Loucy (cell line): Measurements from ENCODE around the gene CHRNA5.

Experiments
- EZH2phosphoT487 ChIP-seq: fragments of 200-600 bp; IDR thresholded peaks from 2 replicates; pipeline ENCODE4 v1.6.1; 2018; ENCODE audit warnings: antibody characterized with exemption, mild to moderate bottlenecking, moderate library complexity, borderline replicate concordance
- TF ChIP-seq, protein P1 (sequence below): fragments of 200-600 bp; sonication (generic); conservative IDR thresholded peaks from 2 replicates; pipeline ENCODE4 v1.5.1; 2014; ENCODE audit warnings: mild to moderate bottlenecking, antibody characterized with exemption, low read length

GRCh38 chr15:78533331-78533730 is 32.0 kb upstream of the CHRNA5 start:
- TF ChIP-seq, protein P1, sequence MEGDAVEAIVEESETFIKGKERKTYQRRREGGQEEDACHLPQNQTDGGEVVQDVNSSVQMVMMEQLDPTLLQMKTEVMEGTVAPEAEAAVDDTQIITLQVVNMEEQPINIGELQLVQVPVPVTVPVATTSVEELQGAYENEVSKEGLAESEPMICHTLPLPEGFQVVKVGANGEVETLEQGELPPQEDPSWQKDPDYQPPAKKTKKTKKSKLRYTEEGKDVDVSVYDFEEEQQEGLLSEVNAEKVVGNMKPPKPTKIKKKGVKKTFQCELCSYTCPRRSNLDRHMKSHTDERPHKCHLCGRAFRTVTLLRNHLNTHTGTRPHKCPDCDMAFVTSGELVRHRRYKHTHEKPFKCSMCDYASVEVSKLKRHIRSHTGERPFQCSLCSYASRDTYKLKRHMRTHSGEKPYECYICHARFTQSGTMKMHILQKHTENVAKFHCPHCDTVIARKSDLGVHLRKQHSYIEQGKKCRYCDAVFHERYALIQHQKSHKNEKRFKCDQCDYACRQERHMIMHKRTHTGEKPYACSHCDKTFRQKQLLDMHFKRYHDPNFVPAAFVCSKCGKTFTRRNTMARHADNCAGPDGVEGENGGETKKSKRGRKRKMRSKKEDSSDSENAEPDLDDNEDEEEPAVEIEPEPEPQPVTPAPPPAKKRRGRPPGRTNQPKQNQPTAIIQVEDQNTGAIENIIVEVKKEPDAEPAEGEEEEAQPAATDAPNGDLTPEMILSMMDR: no peak
- no peak for TF ChIP-seq EZH2phosphoT487
